Lung (tissue), 12 donors: ENCODE results near the gene ALKBH5. TPM values are rescaled to one million over a fixed set of nuclear protein-coding genes. Genes with fewer than 3 reads are reported as not detected.

ENCODE experiments used
- ATAC-seq: fragments of 200-7000 bp; cut with Tn5 transposase; one replicate; pipeline ENCODE4 v1.9.1; 2020; ENCODE audit warnings: moderate number of reproducible peaks; ENCODE audit not compliant: insufficient read depth, low FRiP score
- DNase-seq, 3 donors: peaks; one replicate each; pipeline ENCODE4 v3.0.0-alpha.2; 2013 to 2017
- H3K27ac ChIP-seq, 2 donors: one replicate each; pipeline ENCODE4 v1.5.1; 2013; ENCODE audit warnings: mild to moderate bottlenecking in 2 of 2, moderate library complexity in 2 of 2, control low read depth in 1 of 2, inconsistent platforms in 1 of 2, low read depth in 1 of 2, low read length in 1 of 2
- H3K27me3 ChIP-seq, 3 donors: one replicate each; pipeline ENCODE4 v1.5.1; 2013; ENCODE audit warnings: low read length in 2 of 3; ENCODE audit not compliant: control insufficient read depth in 3 of 3, insufficient read depth in 3 of 3
- H3K36me3 ChIP-seq, 4 donors: one replicate each; pipeline ENCODE4 v1.5.1; 2013; ENCODE audit warnings: low read length in 4 of 4, mild to moderate bottlenecking in 1 of 4, moderate library complexity in 1 of 4; ENCODE audit not compliant: control insufficient read depth in 4 of 4, insufficient read depth in 4 of 4
- H3K4me1 ChIP-seq, 5 donors: one replicate each; pipeline ENCODE4 v1.5.1; 2013; ENCODE audit warnings: low read length in 5 of 5, mild to moderate bottlenecking in 2 of 5, moderate library complexity in 1 of 5; ENCODE audit not compliant: control insufficient read depth in 5 of 5, insufficient read depth in 5 of 5
- H3K4me3 ChIP-seq: one replicate; pipeline ENCODE4 v1.5.1; 2013; ENCODE audit warnings: mild to moderate bottlenecking, control low read depth, moderate library complexity
- H3K9ac ChIP-seq, 2 donors: one replicate each; pipeline ENCODE4 v1.5.1; 2013; ENCODE audit warnings: low read length in 2 of 2, control low read depth in 1 of 2; ENCODE audit not compliant: insufficient read depth in 1 of 2
- H3K9me3 ChIP-seq, 4 donors: one replicate each; pipeline ENCODE4 v1.5.1; 2013; ENCODE audit warnings: low read length in 3 of 4, mild to moderate bottlenecking in 1 of 4, moderate library complexity in 1 of 4; ENCODE audit not compliant: control insufficient read depth in 4 of 4, insufficient read depth in 3 of 4
- CTCF ChIP-seq: IDR thresholded peaks from 2 replicates; pipeline ENCODE4 v1.5.1; 2012; ENCODE audit warnings: mild to moderate bottlenecking; ENCODE audit errors: control extremely low read depth, extremely low read depth
- WGBS, 2 donors: extraction: QIAGEN DNeasy Blood & Tissue Kit; methylation state at CpG; one replicate each; pipeline ENCODE4 v1.1.7; 2013; 5-methylcytosine and 5-hydroxymethylcytosine counted together
- polyA plus RNA-seq, 2 donors: library from polyadenylated mRNA; stranded (reverse); fragments of 200-250 nt; gene quantifications; one replicate each; pipeline ENCODE4 v1.2.1, GENCODE V29; 2013
- total RNA-seq, 2 donors: library from RNA; depleted of rRNA in 1 of 2; stranded (reverse); fragments of >200 nt in 1 of 2; gene quantifications; one replicate each; pipeline ENCODE4 v1.2.1, GENCODE V29; 2014 to 2021
- donor health status: control.
- donor health status: control.
- donor health status: Bipolar disorder and iron deficiency.
- donor health status: healthy.
- donor health status: DM: yes; HTN: yes; CAD: no.

The ALKBH5 gene
- total and polyA plus RNA-seq, 4 donors = 30.2 to 104 (median 59.8) TPM

- no peak for DNase-seq
Observed at GRCh38 chr17:18253947-18254821, 70.6 kb downstream of the ALKBH5 start.

GRCh38 chr17:18254888-18255649 lies 71.4 kb downstream of the ALKBH5 start:
- Histone ChIP-seq H3K27me3 (no peaks in the 10 kb centered on the region), H3K4me1 (peaks cover 7 to 19% (median 11%) of the 10 kb centered on the region in 5 donors), H3K9me3 (no peaks in the 10 kb centered on the region), H3K4me3 (no peak overlapping the region), H3K36me3 (peaks cover 9 to 60% (median 27%) of the 10 kb centered on the region in 4 donors), H3K27ac (no peak overlapping the region), H3K9ac (no peak overlapping the region)
- WGBS, 2 donors = 94 to 97% methylated on average over 8 of the region's 8 CpGs
- DNase-seq (no peak), ATAC-seq (no peak)
- no peak for TF ChIP-seq CTCF

More at GRCh38 chr17:18253947-18254821, 70.6 kb downstream of the ALKBH5 start:
- Histone ChIP-seq H3K36me3 (peaks cover 9 to 63% (median 28%) of the 10 kb centered on the region in 4 donors), H3K27me3 (no peaks in the 10 kb centered on the region), H3K27ac (no peak overlapping the region), H3K9me3 (no peaks in the 10 kb centered on the region), H3K4me1 (peaks cover 7 to 17% (median 11%) of the 10 kb centered on the region in 5 donors), H3K4me3 (no peak overlapping the region), H3K9ac (no peak overlapping the region)
- ATAC-seq = no peak
- WGBS, 2 donors = 93 to 97% methylated on average over 25 to 27 of the region's 27 CpGs
- no peak for TF ChIP-seq CTCF

GRCh38 chr17:18256351-18256750 lies 72.7 kb downstream of the ALKBH5 start:
- DNase-seq (no peak), ATAC-seq (no peak)
- Histone ChIP-seq H3K27ac (peak overlapping the region in 1 of 2 donors; percentile 1), H3K9ac (no peak overlapping the region), H3K9me3 (no peaks in the 10 kb centered on the region), H3K27me3 (no peaks in the 10 kb centered on the region), H3K4me3 (no peak overlapping the region), H3K36me3 (peaks cover 6 to 47% (median 21%) of the 10 kb centered on the region in 4 donors), H3K4me1 (peaks cover 7 to 24% (median 14%) of the 10 kb centered on the region in 5 donors)
- 88 to 92% methylated on average over 11 of the region's 11 CpGs for WGBS, 2 donors
- no peak for TF ChIP-seq CTCF
